CD4-positive, alpha-beta T cell (primary cell): ENCODE data around the gene WFDC6. TPM values are rescaled to one million over a fixed set of nuclear protein-coding genes. Genes with fewer than 3 reads are reported as not detected.

ENCODE experiments used
- ATAC-seq: fragments of 200-7000 bp; cut with Tn5 transposase; one replicate; pipeline ENCODE4 v1.10.0; 2022; ENCODE audit warnings: mild to moderate bottlenecking; ENCODE audit not compliant: poor library complexity
- CTCF ChIA-PET: fragments of 350-600 bp; sonication (Branson Sonifier 250); formaldehyde crosslinking; loops from one replicate; lab custom pipeline; 2021; ENCODE audit warnings: antibody characterized with exemption, inconsistent platforms; lab: Charles Lee
- POLR2A ChIA-PET: fragments of 350-600 bp; sonication (Branson Sonifier 250); formaldehyde crosslinking; loops from one replicate; lab custom pipeline; 2021; ENCODE audit warnings: antibody characterized with exemption, inconsistent platforms; lab: Charles Lee
- DNase-seq, 14 experiments: peaks; one replicate each; pipeline ENCODE4 v3.0.0-alpha.2; 2013 to 2020; ENCODE audit warnings: mixed read lengths in 2 of 14
- H3K27ac ChIP-seq, 2 donors: one replicate each; pipeline versions ENCODE4 v1.5.1 to v1.7.0; 2013; ENCODE audit warnings: low read length in 2 of 2, low read depth in 1 of 2, mild to moderate bottlenecking in 1 of 2
- H3K27me3 ChIP-seq, 2 experiments: 1 replicate in 1 of 2; 2 replicates in 1 of 2; pipeline versions ENCODE4 v1.6.1 to v1.7.0; 2013; ENCODE audit warnings: low read length in 2 of 2, control low read depth in 1 of 2, mild to moderate bottlenecking in 1 of 2, moderate library complexity in 1 of 2; ENCODE audit not compliant: insufficient read depth in 2 of 2, control insufficient read depth in 1 of 2
- H3K36me3 ChIP-seq: one replicate; pipeline ENCODE4 v1.6.1; 2013; ENCODE audit warnings: low read length, control low read depth; ENCODE audit not compliant: insufficient read depth
- H3K4me1 ChIP-seq: one replicate; pipeline ENCODE4 v1.6.1; 2013; ENCODE audit warnings: low read length, control low read depth; ENCODE audit not compliant: insufficient read depth
- H3K4me3 ChIP-seq: one replicate; pipeline ENCODE4 v1.5.1; 2013; ENCODE audit warnings: mild to moderate bottlenecking, low read length, moderate library complexity
- H3K9me3 ChIP-seq, 2 experiments: 1 replicate in 1 of 2; 2 replicates in 1 of 2; pipeline versions ENCODE4 v1.6.1 to v1.7.0; 2013; ENCODE audit warnings: low read length in 2 of 2, mild to moderate bottlenecking in 2 of 2, control low read depth in 1 of 2, moderate library complexity in 1 of 2; ENCODE audit not compliant: control insufficient read depth in 1 of 2, insufficient read depth in 1 of 2
- H3K27ac Mint-ChIP-seq: one replicate; pipeline ENCODE4 v1.8.0; 2020; ENCODE audit warnings: mixed read lengths
- H3K27me3 Mint-ChIP-seq: one replicate; pipeline ENCODE4 v1.8.0; 2021; ENCODE audit warnings: mixed read lengths
- H3K36me3 Mint-ChIP-seq: one replicate; pipeline ENCODE4 v1.8.0; 2021; ENCODE audit warnings: low read depth, mixed read lengths
- H3K4me1 Mint-ChIP-seq: one replicate; pipeline ENCODE4 v1.8.0; 2021; ENCODE audit warnings: low read depth, mixed read lengths
- H3K4me3 Mint-ChIP-seq: one replicate; pipeline ENCODE4 v1.8.0; 2020; ENCODE audit warnings: mild to moderate bottlenecking, mixed read lengths
- H3K9me3 Mint-ChIP-seq: one replicate; pipeline ENCODE4 v1.8.0; 2020; ENCODE audit warnings: mixed read lengths
- CTCF ChIP-seq: fragments of 200-600 bp; IDR thresholded peaks from one replicate; pipeline ENCODE4 v1.8.0; 2022; ENCODE audit warnings: antibody characterized with exemption, mild to moderate bottlenecking
- intact Hi-C, 2 experiments: fragments of 100-400 bp; cut with DNase I in 1 of 2; cut with micrococcal nuclease in 1 of 2; formaldehyde crosslinking; loops; one replicate each; pipeline versions ENCODE4 v1.15.1 to v1.9.0; 2023 to 2025; cut with DNase I, micrococcal nuclease
- total RNA-seq, 174 experiments: library from RNA in 2 of 174; stranded (reverse) in 2 of 174; gene quantifications; one replicate each; pipeline ENCODE4 v1.2.3 and lab custom pipeline; 2021 to 2026

WFDC6 gene
- total RNA-seq, 2 experiments from 2014 or later = not detected

- POLR2A ChIA-PET = no interaction called here
- intact Hi-C loops = no loop called here
- no peak for ATAC-seq
Observed at GRCh38 chr20:45545754-45546453, 6.6 kb upstream of the WFDC6 start.

GRCh38 chr20:45545351-45545750, 6.1 kb upstream of the WFDC6 start:
- intact Hi-C loops = no loop called here
- Histone ChIP-seq H3K36me3 (no peaks in the 10 kb centered on the region), H3K27me3 (peaks cover 0 to 13% of the 10 kb centered on the region in 2 experiments), H3K4me1 (no peaks in the 10 kb centered on the region), H3K27ac (no peak overlapping the region), H3K9me3 (no peaks in the 10 kb centered on the region), H3K4me3 (no peak overlapping the region)
- Mint-ChIP-seq H3K27ac (no peak overlapping the region), H3K27me3 (peaks cover 71% of the 10 kb centered on the region), H3K4me3 (no peak overlapping the region), H3K4me1 (no peaks in the 10 kb centered on the region), H3K9me3 (peaks cover 2% of the 10 kb centered on the region), H3K36me3 (no peaks in the 10 kb centered on the region)
- no peak for TF ChIP-seq CTCF
- ATAC-seq (no peak), DNase-seq (no peak)
- CTCF ChIA-PET = no interaction called here
- POLR2A ChIA-PET = no interaction called here

More at GRCh38 chr20:45545754-45546453, 6.6 kb upstream of the WFDC6 start:
- Histone ChIP-seq H3K36me3 (no peaks in the 10 kb centered on the region), H3K27ac (no peak overlapping the region), H3K27me3 (peaks cover 0 to 13% of the 10 kb centered on the region in 2 experiments), H3K4me1 (no peaks in the 10 kb centered on the region), H3K4me3 (no peak overlapping the region), H3K9me3 (no peaks in the 10 kb centered on the region)
- Mint-ChIP-seq H3K4me1 (no peaks in the 10 kb centered on the region), H3K27me3 (peaks cover 69% of the 10 kb centered on the region), H3K36me3 (no peaks in the 10 kb centered on the region), H3K27ac (no peak overlapping the region), H3K9me3 (peaks cover 3% of the 10 kb centered on the region), H3K4me3 (no peak overlapping the region)
- CTCF ChIA-PET = no interaction called here
- TF ChIP-seq CTCF = no peak
- no peak for DNase-seq

GRCh38 chr20:45538209-45538799, 978 bp downstream of the WFDC6 start:
- ATAC-seq = no peak
- no peak for TF ChIP-seq CTCF
- no peaks in the 10 kb centered on the region for H3K36me3 Mint-ChIP-seq
- DNase-seq = no peak
- peaks cover 22 to 29% of the 10 kb centered on the region in 2 experiments for H3K27me3 ChIP-seq
- no peak overlapping the region for H3K27ac ChIP-seq
- no peaks in the 10 kb centered on the region for H3K9me3 Mint-ChIP-seq
- H3K4me3 ChIP-seq = no peak overlapping the region
- H3K9me3 ChIP-seq = no peaks in the 10 kb centered on the region
- ChIA-PET POLR2A (no interaction called here), CTCF (no interaction called here)
- intact Hi-C loops = no loop called here
- no peaks in the 10 kb centered on the region for H3K36me3 ChIP-seq
- H3K27ac Mint-ChIP-seq = no peak overlapping the region
- H3K4me1 Mint-ChIP-seq = no peaks in the 10 kb centered on the region
- H3K27me3 Mint-ChIP-seq = peaks cover 23% of the 10 kb centered on the region
- H3K4me3 Mint-ChIP-seq = no peak overlapping the region
- no peaks in the 10 kb centered on the region for H3K4me1 ChIP-seq
